GM12865 (cell line): ENCODE results near the gene PFN4.

Experiments
- DNase-seq: peaks from one replicate; pipeline ENCODE4 v3.0.0; 2010; ENCODE audit warnings: low read depth
- H3K4me3 ChIP-seq: 2 replicates; pipeline ENCODE4 v1.5.1; 2011; ENCODE audit warnings: mild to moderate bottlenecking, low read depth, low read length, control low read depth
- TF ChIP-seq, protein P1 (sequence below): IDR thresholded peaks from 2 replicates; pipeline ENCODE4 v1.5.1; 2011; ENCODE audit warnings: low read length, control low read depth, low read depth, inconsistent platforms; ENCODE audit not compliant: insufficient read depth; ENCODE audit errors: missing control alignments

Gene PFN4, protein sequence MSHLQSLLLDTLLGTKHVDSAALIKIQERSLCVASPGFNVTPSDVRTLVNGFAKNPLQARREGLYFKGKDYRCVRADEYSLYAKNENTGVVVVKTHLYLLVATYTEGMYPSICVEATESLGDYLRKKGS

DNA sequence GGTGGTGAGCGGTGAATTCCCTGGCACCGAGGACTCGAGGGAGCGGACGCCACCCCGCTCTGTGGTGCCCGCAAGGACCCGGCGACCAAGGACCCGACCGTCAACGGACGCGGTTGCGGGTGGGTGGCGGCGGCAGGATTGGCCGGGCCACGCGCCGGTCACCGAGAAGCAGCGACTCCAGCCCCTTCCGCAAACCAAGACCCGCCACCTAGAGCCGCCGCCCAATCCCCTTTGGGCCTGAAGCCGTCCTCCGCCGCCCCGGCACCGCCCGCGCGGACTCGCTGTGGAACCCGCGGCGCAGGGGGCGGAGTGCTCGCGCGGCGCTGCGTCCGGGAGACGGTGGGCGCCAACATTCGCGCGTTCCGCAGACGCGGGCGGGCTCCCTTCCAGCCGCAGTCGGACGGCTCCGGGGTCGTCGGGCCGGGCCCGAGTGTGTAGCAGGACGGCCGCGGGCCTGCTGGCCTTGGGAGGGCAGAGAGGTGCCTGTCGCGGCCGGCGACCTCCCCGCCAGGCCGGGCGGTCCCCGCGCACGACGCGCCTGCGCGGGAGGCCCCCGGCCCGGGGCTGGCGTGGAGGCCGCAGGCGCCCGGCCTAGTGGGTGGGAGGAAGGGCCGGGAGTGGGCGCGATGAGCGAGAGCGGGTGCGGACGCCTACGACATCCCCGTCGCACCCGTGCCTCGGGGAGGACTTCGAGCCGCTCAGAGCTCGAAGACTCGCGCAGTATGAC is at the start of gene PFN4, which contains the start of gene FAM228B:
Gene PFN4, minus strand, starts transcription at position 140 of the 727 bp plus-strand sequence. CDS start 799 bp downstream, outside the sequence.
Gene FAM228B, plus strand, starts transcription at position 275 of the 727 bp plus-strand sequence. CDS start 893 bp downstream, outside the sequence.
- peak; percentile 93 for DNase-seq
- TF ChIP-seq, protein P1, sequence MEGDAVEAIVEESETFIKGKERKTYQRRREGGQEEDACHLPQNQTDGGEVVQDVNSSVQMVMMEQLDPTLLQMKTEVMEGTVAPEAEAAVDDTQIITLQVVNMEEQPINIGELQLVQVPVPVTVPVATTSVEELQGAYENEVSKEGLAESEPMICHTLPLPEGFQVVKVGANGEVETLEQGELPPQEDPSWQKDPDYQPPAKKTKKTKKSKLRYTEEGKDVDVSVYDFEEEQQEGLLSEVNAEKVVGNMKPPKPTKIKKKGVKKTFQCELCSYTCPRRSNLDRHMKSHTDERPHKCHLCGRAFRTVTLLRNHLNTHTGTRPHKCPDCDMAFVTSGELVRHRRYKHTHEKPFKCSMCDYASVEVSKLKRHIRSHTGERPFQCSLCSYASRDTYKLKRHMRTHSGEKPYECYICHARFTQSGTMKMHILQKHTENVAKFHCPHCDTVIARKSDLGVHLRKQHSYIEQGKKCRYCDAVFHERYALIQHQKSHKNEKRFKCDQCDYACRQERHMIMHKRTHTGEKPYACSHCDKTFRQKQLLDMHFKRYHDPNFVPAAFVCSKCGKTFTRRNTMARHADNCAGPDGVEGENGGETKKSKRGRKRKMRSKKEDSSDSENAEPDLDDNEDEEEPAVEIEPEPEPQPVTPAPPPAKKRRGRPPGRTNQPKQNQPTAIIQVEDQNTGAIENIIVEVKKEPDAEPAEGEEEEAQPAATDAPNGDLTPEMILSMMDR = no peak
- peak within 1 kb of the TSS; percentile 88 for H3K4me3 ChIP-seq

- H3K4me3 ChIP-seq = no peak overlapping the region
- no peak for DNase-seq
- TF ChIP-seq, protein P1 = no peak
Measured at GRCh38 chr2:24169023-24169422, 45.9 kb upstream of the PFN4 start.

GRCh38 chr2:24164416-24164973 is 41.4 kb upstream of the PFN4 start:
- TF ChIP-seq, protein P1 = peak; percentile 92
- peak; percentile 65 for DNase-seq
- H3K4me3 ChIP-seq = no peak overlapping the region

GRCh38 chr2:24163601-24164000 is 40.5 kb upstream of the PFN4 start:
- TF ChIP-seq, protein P1 = no peak
- no peak overlapping the region for H3K4me3 ChIP-seq
- no peak for DNase-seq

GRCh38 chr2:24163186-24163585 is 40.1 kb upstream of the PFN4 start:
- TF ChIP-seq, protein P1 = no peak
- no peak for DNase-seq
- no peak overlapping the region for H3K4me3 ChIP-seq

DNA sequence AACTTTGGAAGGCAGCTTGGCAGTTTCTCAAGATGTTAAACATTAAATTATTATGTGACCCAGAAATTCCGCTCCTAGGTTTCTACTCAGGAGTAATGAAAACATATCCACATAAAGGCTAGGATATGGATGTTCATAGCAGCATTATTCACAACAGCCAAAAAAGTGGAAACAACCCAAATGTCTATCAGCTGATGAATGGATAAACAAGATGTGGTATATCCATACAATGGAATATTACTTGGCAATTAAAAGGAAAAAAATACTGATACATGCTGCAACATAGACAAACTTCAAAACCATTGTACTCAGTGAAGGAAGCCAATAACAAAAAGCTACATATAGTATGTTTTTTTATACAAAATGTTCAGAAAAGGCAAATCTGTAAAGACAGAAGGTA is 39.4 kb upstream of the PFN4 start:
- H3K4me3 ChIP-seq = no peak overlapping the region
- TF ChIP-seq, protein P1 = no peak
- DNase-seq = no peak
